Epithelial cell of proximal tubule (primary cell): Measurements from ENCODE around the gene GLIPR1L2. TPM values are rescaled to one million over a fixed set of nuclear protein-coding genes. Genes with fewer than 3 reads are reported as not detected.

ENCODE experiments used
- DNase-seq: peaks from one replicate; pipeline ENCODE4 v3.0.0-alpha.2; 2011; ENCODE audit warnings: low read depth
- H3K4me3 ChIP-seq: 2 replicates; pipeline ENCODE4 v1.5.1; 2011; ENCODE audit warnings: low read depth, mild to moderate bottlenecking, low read length
- total RNA-seq: library from RNA; depleted of rRNA; stranded (reverse); fragments of >200 nt; gene quantifications from 2 replicates; pipeline ENCODE4 v1.2.3, GENCODE V29; 2015
- TF ChIP-seq, protein P1 (sequence below): conservative IDR thresholded peaks from 2 replicates; pipeline ENCODE4 v1.5.1; 2012; ENCODE audit warnings: low read depth, mild to moderate bottlenecking, low read length

Gene GLIPR1L2
- total RNA-seq, 1 donor from 2014 or later, result 0.12 TPM

GRCh38 chr12:75477137-75477536 is 86.2 kb downstream of the GLIPR1L2 start:
- DNase-seq, result no peak
- H3K4me3 ChIP-seq, result no peak overlapping the region
- TF ChIP-seq, protein P1, sequence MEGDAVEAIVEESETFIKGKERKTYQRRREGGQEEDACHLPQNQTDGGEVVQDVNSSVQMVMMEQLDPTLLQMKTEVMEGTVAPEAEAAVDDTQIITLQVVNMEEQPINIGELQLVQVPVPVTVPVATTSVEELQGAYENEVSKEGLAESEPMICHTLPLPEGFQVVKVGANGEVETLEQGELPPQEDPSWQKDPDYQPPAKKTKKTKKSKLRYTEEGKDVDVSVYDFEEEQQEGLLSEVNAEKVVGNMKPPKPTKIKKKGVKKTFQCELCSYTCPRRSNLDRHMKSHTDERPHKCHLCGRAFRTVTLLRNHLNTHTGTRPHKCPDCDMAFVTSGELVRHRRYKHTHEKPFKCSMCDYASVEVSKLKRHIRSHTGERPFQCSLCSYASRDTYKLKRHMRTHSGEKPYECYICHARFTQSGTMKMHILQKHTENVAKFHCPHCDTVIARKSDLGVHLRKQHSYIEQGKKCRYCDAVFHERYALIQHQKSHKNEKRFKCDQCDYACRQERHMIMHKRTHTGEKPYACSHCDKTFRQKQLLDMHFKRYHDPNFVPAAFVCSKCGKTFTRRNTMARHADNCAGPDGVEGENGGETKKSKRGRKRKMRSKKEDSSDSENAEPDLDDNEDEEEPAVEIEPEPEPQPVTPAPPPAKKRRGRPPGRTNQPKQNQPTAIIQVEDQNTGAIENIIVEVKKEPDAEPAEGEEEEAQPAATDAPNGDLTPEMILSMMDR, result no peak

DNA sequence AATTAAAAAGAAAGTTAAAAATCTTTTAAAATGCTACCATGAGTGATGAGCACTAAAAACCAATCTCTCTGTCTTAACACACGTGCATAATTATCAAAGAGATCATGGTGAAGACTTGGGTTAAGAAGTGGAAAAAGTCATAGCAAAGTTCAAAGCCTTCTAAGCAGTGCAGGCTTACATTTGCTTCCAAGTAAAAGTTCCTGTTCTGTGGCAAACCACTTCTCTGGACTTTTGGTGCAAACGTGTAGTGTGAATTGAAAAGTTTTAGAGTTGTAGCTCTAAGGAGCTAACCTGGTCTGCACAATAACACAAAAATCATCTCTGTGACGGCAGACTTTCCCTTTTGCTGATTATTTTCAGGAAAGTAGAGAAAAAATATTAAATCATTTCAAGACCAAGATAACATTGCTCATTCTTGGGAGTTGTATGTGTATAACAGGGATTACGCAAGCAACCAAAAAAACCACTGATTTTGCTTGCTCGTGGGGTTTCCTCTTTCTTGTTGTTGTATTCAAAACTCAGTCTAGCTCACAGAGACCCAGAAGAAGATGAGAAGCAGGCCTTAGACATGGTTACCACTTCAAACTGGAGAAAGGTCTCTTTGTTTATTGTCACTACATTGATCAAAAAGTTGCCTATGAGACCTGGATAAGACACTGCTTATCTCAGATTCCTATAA is 87.4 kb downstream of the GLIPR1L2 start:
- TF ChIP-seq, protein P1, result no peak
- DNase-seq, result no peak
- no peak overlapping the region for H3K4me3 ChIP-seq

DNA sequence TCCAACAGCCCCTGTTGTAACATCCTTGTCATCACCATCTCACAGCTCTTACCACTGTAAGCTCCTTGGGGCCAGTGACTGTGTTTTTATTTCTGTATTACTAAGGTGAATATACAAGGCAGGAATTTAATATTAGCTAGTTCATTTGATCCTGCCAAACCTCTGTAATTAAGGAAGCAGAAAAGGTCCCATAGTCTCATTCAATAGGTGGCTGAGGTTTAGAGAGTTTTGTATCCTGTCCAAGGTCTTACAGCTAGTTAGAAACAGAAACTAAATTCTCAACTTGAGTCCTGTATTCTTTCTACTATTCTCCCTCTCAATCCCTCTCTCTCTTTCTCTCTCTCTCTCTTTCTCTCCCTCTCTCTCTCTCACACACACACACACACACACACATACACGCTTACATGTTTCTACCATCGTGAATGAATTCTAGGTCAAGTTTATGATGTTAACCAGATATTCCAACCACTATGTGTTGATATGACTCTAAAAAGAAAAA is 89.1 kb downstream of the GLIPR1L2 start:
- H3K4me3 ChIP-seq, result peak overlapping the region; percentile 45
- DNase-seq, result peak; percentile 52
- TF ChIP-seq, protein P1, result no peak

GRCh38 chr12:75480469-75480949 is 89.6 kb downstream of the GLIPR1L2 start, which contains the start of gene GLIPR1:
GLIPR1 (plus strand) TSS chr12:75480755; CDS start chr12:75480881, 126 bp downstream.
- TF ChIP-seq, protein P1, result no peak
- peak within 1 kb of the TSS; percentile 45 for H3K4me3 ChIP-seq
- DNase-seq, result peak; percentile 96

- TF ChIP-seq, protein P1, result no peak
- no peak for DNase-seq
These were observed 90.3 kb downstream of the GLIPR1L2 start for GRCh38 chr12:75481013-75481705.

DNA sequence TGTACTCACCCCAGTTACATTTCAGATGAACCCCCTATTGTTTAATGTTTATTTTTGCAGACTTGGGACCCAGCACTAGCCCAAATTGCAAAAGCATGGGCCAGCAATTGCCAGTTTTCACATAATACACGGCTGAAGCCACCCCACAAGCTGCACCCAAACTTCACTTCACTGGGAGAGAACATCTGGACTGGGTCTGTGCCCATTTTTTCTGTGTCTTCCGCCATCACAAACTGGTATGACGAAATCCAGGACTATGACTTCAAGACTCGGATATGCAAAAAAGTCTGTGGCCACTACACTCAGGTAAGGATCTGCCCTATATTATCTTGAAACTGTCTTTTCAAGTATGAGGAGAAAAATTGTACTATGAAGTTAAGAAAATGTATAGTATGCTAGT is 90.9 kb downstream of the GLIPR1L2 start:
- H3K4me3 ChIP-seq, result peak overlapping the region; percentile 45
- TF ChIP-seq, protein P1, result no peak
- no peak for DNase-seq

More at GRCh38 chr12:75481013-75481705, 90.3 kb downstream of the GLIPR1L2 start:
- H3K4me3 ChIP-seq, result peak overlapping the region; percentile 45

Other genes with a start within 250 kb of the GLIPR1L2 start
- gene KCNC2, start 181.2 kb upstream of the GLIPR1L2 start, total RNA-seq, result not detected in 2 replicates
- gene CAPS2, start 60.8 kb upstream of the GLIPR1L2 start, total RNA-seq, result 0.06 and 1.7 TPM in 2 replicates
- not detected in 2 replicates for gene GLIPR1L1, start 56.4 kb upstream of the GLIPR1L2 start, total RNA-seq
- gene GLIPR1, start 89.7 kb downstream of the GLIPR1L2 start, total RNA-seq, result 39.6 and 50.4 TPM in 2 replicates
- 20.1 and 42.0 TPM in 2 replicates for gene KRR1, start 120.5 kb downstream of the GLIPR1L2 start, total RNA-seq